Measurements from ENCODE around the gene LANCL3.

Gene LANCL3

DNA sequence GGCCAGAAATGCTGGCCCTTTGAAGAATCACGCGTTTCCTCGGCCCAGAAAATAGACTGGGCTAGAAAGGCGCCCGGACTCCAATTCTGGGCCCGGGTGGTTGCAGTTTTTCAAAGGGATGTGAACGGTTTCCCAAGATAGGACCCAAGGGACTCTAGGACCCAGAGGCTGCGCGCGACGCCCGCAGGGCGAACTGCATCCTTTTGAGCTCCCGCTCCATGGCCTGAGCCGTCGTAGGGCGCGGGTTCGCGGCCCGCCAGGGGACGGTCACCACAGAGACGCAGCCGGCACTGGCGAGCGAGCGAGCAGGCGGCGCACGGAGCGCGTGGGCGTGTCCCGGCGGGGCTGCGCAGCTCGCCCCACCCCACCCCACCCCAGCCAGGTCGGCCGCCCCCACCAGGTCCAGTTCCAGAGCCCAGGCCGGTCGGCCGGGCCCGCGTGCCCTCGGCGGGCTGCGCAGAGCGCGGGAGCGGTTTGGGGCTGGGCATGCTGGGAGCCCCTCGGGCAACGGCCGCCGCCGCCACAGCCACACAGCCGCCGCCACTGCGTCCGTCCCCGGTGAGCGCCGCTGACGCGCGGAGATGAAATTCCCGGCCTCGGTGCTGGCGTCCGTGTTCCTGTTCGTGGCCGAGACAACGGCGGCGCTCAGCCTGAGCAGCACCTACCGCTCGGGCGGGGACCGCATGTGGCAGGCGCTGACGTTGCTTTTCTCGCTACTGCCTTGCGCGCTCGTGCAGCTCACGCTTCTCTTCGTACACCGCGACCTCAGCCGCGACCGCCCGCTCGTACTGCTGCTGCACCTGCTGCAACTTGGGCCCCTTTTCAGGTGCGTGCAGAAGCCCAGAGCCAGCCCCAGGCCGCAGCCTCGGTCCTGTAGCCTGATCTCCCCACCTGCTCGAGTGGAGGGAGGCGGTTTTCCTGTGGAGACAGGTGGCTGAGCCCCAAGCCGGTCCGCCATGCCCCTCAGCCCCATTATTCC lies 114.2 kb downstream of the LANCL3 start, which contains the start of gene XK:
Gene XK (plus strand): TSS at position 411 of the 979 bp plus-strand sequence. CDS start 171 bp downstream, at position 582.
- DNase-seq, result peak; percentile 51

DNA sequence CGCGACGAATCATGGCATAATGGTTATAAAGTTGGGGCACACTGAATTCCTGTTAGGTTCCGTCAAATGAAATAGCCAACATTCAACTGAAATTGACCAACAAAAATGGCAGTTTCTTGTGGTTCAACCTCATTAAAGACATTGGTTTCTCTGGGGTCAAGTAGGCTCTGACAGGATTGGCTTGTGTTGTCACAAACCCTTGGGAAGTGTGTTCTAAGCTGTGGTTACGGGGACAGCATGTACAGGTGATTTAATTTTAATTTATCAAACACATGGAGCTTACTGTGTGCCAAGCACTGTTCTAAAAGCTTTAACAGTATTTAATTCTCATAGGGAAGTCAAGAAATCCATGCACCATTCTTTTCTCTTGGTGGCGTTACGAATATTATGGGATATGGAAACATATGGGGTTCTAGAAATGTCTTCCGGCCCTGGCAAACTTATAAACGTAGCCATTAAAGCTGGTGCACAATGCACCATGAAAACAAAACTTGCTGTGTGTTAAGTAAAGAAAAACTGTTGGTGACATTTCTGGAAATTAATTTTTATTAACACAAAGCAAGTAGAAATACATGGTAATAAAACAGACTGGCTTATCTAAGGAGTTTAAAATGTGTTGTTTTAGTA lies 115.0 kb downstream of the LANCL3 start:
- no peak for DNase-seq

DNA sequence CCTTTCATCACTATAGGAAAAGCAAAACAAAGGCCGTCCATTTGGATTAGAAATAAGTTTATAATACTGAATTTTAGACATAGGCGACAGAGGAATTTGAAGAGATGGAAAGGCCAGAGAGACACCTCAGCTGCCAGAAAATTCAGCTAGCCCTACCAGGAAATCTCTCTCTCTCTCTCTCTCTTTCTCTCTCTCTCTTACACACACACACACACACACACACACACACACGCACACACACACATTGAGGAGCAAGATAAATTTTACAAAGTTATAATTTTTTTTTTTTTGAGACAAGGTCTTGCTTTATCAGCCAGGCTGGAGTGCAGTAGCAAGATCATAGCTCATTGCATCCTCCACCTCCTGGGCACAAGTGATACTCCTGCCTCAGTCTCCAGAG lies 115.5 kb downstream of the LANCL3 start:
- no peak for DNase-seq

GRCh38 chrX:37690119-37690518 lies 118.7 kb downstream of the LANCL3 start:
- no peak for DNase-seq

GRCh38 chrX:37692918-37693317 lies 121.5 kb downstream of the LANCL3 start:
- no peak for DNase-seq

GRCh38 chrX:37697169-37697760 lies 125.8 kb downstream of the LANCL3 start:
- no peak for DNase-seq

DNA sequence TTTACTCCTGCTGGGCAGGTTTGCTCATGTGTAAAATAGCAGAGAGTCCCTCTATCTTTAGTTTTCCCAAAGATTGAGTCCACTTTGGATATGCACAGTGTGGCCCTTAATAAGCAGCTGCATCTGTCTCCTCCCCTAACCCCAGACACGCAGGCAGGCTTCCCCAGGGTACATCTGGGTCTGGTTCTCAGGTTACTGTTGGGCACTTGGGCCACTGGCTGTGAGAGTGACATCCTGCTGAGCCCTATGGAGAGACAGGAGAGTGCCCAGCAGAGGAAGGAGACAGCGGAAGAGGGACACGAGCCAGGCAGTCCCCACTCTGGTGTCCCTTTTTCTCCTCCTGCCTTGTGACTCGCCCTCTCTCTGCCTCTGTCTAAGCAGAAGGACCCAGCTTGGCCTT lies 130.1 kb downstream of the LANCL3 start:
- DNase-seq, result no peak

DNA sequence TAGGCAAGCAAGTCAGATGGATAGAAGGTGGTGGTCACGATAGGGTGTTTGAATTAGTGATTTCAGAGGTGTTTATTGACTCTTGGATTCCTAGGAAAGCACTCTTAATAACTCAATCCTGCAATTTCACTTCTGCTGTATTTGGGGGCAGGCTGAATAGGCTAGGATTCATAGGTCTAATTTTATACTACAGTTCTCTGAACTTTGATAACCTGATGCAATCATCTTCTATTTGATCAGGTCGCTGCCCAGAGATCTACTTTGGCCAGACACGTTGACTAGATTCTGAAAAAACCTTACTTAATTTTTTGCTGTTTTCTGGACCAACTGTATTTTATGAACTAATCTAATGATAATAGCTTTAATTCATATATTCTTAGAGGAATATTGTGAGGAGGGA lies 140.5 kb downstream of the LANCL3 start:
- no peak for DNase-seq

- DNase-seq, result no peak
Measured at GRCh38 chrX:37712458-37712857, 141.0 kb downstream of the LANCL3 start.

DNA sequence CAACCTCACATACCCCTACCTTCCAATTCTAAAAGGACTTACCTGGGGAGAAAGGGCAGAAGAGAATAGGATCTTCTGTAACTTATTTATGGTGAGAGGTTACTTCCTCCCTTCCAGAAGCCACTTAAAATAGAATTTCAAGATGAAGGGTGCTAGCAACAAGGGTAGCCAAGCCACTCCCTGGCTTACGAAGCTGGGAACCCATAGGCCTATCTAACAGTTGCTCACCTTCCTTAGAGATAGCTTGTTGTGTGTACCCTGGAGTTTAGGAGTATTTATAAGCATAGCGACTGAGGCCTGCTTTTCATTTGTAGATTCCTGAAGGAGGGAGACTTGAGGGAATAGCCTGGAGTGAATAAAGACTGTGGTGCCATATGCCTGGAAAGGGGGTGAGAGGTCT lies 143.0 kb downstream of the LANCL3 start:
- DNase-seq, result no peak

GRCh38 chrX:37716602-37717001 lies 145.1 kb downstream of the LANCL3 start:
- DNase-seq, result no peak

DNA sequence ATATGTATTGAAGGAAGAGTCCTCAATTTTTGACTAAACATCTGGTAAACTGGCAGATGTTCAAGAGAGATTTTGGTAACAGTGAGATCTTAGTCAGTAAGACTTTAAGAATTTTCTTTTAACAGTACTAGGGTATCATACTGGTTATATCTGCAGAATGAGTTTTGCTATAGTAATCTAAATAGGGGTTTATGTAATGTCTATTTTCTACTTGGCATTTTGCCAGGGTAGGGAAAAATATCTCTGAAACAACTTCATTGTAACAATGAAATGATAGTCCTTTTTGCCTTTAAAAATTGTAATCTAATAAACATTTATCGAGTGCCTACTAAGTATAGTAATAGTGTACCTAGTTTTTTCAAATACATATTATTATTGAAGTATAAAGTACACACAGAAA lies 146.2 kb downstream of the LANCL3 start:
- no peak for DNase-seq

- no peak for DNase-seq
Measured at GRCh38 chrX:37722595-37722994, 151.1 kb downstream of the LANCL3 start.

DNA sequence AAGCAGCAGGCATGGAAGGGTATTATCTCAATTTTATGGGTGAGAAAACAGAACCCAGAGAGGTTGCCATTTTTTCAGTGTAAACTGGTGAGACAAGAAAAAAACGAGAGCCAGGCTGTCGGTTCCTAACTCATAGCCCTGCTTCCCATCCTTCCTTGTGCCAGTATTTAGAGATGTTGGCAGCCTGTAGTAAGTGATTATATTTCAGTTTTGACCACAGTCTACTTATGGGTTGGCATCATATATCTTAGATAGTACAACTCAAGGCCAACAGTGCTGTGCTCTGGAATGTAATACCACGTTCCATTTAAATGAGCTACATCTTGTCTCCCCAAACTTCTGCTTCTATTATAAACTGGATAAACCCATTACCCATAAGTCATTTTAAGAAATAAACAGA lies 154.9 kb downstream of the LANCL3 start:
- no peak for DNase-seq

All from femur (tissue), 1 donor.